ENCODE results near the gene NEURL1B. TPM values are rescaled to one million over a fixed set of nuclear protein-coding genes. Genes with fewer than 3 reads are reported as not detected.

The NEURL1B gene
- total RNA-seq, 1 donor from 2014 or later: 9.8 TPM

DNA sequence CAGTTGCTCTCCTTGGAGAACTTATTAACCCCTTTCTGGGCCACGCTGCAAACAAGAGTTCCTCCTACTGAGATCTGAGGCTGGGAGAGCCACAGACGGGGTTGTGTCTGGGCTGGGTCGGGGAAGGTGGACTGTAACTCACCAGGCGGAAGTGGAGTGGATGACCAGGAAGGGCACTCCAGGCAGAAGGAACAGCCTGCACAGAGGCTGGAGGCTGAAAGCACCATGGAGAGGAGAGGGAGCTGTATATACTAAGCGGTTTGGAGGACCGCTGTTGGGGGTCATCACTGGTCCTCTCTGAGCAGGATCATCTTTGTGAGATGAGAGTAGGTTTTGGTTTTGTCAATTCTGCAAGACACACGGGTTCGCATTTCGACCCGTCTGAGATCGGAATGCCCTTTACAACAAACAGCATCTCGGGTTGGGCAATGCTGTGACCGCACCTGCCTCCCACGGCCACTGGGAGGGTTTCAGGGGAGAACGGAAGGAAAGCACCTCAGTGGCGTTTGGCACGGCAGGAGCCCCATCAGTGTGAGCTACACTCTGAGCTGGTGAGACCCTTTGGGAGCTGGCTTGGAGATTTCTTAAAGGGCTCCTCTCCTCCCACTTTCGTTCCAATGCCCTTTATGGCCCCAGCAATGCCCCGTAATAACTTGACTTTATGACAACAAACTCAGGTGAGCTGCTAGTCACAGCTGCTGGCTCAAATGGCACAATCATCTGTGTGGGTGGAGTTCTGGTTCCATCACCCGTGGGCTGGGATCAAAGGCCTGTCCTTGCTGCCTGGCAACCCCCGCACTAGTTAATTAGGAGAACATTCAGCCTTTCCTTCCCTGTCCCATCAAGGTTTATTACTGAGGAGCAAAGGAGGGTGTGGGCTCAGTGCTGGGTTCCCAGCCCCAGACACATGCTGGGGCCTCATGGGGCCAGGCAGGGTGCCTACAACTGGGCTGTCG lies 18.7 kb upstream of the NEURL1B start:
- Mint-ChIP-seq H3K27me3 (ENCODE audit: low read depth, unreplicated experiment) (peaks cover 48% of the 10 kb centered on the region), H3K4me3 (ENCODE audit: unreplicated experiment) (no peak overlapping the region), H3K36me3 (ENCODE audit: low read depth, unreplicated experiment) (no peaks in the 10 kb centered on the region), H3K4me1 (ENCODE audit: low read depth, unreplicated experiment) (no peaks in the 10 kb centered on the region), H3K9me3 (ENCODE audit: unreplicated experiment) (no peaks in the 10 kb centered on the region), H3K27ac (ENCODE audit: unreplicated experiment) (no peak overlapping the region)
- DNase-seq (ENCODE audit: low read depth) (no peak), FAIRE-seq (no peak)
- Histone ChIP-seq H3K4me3 (ENCODE audit: insufficient read depth, low read depth, low read length) (no peak overlapping the region), H3K27ac (ENCODE audit: low read depth, low read length) (no peak overlapping the region), H3K9ac (ENCODE audit: low read length) (no peak overlapping the region), H3K4me1 (ENCODE audit: insufficient read depth, low read length) (no peaks in the 10 kb centered on the region), H4K20me1 (ENCODE audit: insufficient read depth, low read length) (no peaks in the 10 kb centered on the region), H3K36me3 (ENCODE audit: insufficient read depth, low read length) (no peaks in the 10 kb centered on the region), H3K79me2 (ENCODE audit: insufficient read depth, low read length) (no peaks in the 10 kb centered on the region), H3K4me2 (ENCODE audit: low read length) (no peak overlapping the region), H3K9me3 (ENCODE audit: insufficient read depth, low read depth, low read length) (no peaks in the 10 kb centered on the region), H3K27me3 (ENCODE audit: insufficient read depth, low read length) (peaks cover 7% of the 10 kb centered on the region), H2AFZ (ENCODE audit: low read depth, low read length) (no peak overlapping the region)
- TF ChIP-seq, protein P1, sequence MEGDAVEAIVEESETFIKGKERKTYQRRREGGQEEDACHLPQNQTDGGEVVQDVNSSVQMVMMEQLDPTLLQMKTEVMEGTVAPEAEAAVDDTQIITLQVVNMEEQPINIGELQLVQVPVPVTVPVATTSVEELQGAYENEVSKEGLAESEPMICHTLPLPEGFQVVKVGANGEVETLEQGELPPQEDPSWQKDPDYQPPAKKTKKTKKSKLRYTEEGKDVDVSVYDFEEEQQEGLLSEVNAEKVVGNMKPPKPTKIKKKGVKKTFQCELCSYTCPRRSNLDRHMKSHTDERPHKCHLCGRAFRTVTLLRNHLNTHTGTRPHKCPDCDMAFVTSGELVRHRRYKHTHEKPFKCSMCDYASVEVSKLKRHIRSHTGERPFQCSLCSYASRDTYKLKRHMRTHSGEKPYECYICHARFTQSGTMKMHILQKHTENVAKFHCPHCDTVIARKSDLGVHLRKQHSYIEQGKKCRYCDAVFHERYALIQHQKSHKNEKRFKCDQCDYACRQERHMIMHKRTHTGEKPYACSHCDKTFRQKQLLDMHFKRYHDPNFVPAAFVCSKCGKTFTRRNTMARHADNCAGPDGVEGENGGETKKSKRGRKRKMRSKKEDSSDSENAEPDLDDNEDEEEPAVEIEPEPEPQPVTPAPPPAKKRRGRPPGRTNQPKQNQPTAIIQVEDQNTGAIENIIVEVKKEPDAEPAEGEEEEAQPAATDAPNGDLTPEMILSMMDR (IDR thresholded peaks at IDR 0.05; ENCODE audit: insufficient read depth, low read depth, low read length): no peak

DNA sequence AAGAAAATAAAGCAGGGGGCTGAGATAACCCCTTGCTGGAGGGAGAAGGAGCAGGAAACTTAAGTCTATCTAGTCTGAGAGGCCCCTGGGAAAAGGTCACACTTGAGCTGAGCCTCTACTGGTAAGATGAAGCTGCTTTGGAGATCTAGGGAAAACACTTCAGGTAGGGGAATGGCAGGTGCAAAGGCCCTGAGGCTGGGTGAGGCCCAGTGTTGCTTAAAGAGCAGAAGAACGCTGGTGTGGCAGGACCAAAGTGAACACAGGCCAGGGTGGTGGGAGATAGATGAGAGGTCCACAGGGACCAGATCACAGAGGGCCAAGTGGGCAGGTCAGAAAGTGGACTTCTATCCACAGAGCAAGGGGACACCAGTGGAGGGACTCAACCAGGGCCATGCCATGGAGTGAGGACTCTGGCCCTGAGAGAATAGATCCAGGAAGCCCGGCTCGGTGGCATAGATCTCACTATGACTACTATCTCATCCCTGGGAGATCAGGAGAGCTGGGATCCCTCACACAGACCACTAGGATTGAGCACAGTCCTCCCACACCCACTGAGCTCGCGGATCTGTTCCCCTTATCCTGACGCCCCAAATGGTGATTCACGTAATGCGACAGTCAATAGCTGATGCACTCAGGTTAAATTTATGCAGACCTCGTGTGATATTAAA lies 17.6 kb upstream of the NEURL1B start:
- no peak overlapping the region for H3K4me3 Mint-ChIP-seq (ENCODE audit: unreplicated experiment)
- H3K9me3 Mint-ChIP-seq (ENCODE audit: unreplicated experiment): peaks cover under 1% of the 10 kb centered on the region
- H3K79me2 ChIP-seq (ENCODE audit: insufficient read depth, low read length): no peaks in the 10 kb centered on the region
- no peak overlapping the region for H3K9ac ChIP-seq (ENCODE audit: low read length)
- peaks cover 47% of the 10 kb centered on the region for H3K27me3 Mint-ChIP-seq (ENCODE audit: low read depth, unreplicated experiment)
- no peak overlapping the region for H2AFZ ChIP-seq (ENCODE audit: low read depth, low read length)
- H3K4me1 Mint-ChIP-seq (ENCODE audit: low read depth, unreplicated experiment): peaks cover 2% of the 10 kb centered on the region
- H3K9me3 ChIP-seq (ENCODE audit: insufficient read depth, low read depth, low read length): no peaks in the 10 kb centered on the region
- H3K27ac ChIP-seq (ENCODE audit: low read depth, low read length): no peak overlapping the region
- no peaks in the 10 kb centered on the region for H4K20me1 ChIP-seq (ENCODE audit: insufficient read depth, low read length)
- DNase-seq (ENCODE audit: low read depth): no peak
- no peaks in the 10 kb centered on the region for H3K4me1 ChIP-seq (ENCODE audit: insufficient read depth, low read length)
- no peaks in the 10 kb centered on the region for H3K36me3 ChIP-seq (ENCODE audit: insufficient read depth, low read length)
- no peak overlapping the region for H3K4me3 ChIP-seq (ENCODE audit: insufficient read depth, low read depth, low read length)
- H3K36me3 Mint-ChIP-seq (ENCODE audit: low read depth, unreplicated experiment): no peaks in the 10 kb centered on the region
- no peak overlapping the region for H3K27ac Mint-ChIP-seq (ENCODE audit: unreplicated experiment)
- TF ChIP-seq, protein P1 (IDR thresholded peaks at IDR 0.05; ENCODE audit: insufficient read depth, low read depth, low read length): no peak
- no peak for TF ChIP-seq EZH2 (IDR thresholded peaks at IDR 0.05; ENCODE audit: insufficient read depth, low read length)
- FAIRE-seq: no peak
- H3K27me3 ChIP-seq (ENCODE audit: insufficient read depth, low read length): peaks cover 10% of the 10 kb centered on the region
- H3K4me2 ChIP-seq (ENCODE audit: low read length): no peak overlapping the region
